ENCODE data around the gene PDRG1. TPM values are rescaled to one million over a fixed set of nuclear protein-coding genes. Genes with fewer than 3 reads are reported as not detected.

The PDRG1 gene
- polyA plus RNA-seq (2013, experiment 1 of 2): 14.3 TPM
- polyA plus RNA-seq (2013, experiment 2 of 2): 14.0 TPM

DNA sequence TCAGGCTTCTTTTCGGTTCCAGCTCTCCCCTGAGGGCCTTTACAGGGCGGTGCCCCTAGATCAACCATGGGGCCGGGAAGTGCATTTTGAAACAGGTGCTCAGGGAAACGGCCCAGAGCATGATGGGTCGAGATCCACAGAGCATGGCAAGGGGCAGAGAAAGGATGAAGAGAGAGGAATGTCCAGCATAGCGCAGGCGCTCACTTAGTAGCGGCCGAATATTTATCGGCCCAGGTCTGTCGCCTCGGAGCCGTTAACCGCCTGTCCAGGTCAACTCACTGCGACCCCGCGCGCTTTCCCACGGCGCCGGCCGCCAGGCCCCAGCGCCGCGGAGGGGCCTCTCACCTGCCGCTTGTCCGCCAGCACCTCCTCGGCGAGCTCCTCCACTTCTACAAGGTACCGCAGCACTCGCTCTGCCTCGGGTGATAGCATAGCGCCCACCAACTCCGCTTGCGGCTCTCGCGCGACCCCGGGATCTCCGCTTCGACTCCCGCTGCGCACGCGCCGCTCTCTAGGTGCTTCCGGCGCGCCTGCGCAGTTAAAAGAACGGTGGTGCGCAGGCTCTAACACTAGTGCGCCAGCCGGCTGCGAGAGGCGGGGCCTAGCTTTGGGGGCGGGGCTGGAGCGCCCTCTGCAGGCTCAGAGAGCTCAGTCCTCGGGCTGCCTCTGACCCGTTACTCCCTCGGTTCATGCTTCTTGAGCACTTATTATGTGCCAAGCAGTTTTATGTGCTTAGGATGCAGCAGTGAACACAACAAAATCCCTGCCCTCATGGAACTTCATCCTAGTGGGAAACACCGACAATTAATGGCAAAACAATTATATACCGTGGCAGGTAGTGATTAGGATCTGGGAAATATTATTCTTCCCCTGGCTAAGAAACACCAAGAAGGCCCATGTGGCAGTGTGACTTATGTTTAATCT, at the start of gene PDRG1:
PDRG1 (minus strand) TSS at position 517 of the 924 bp plus-strand sequence; CDS start at position 432, 85 bp downstream.
- H3K27ac ChIP-seq (ENCODE audit: low read depth, low read length): no peak within 1 kb of the TSS
- no CpG with 5 or more reads among the region's 63 CpGs for WGBS (ENCODE audit: extremely low coverage, insufficient coverage, low lambda C conversion rate)
- no peak within 1 kb of the TSS for H2AK5ac ChIP-seq (ENCODE audit: low read length)

DNA sequence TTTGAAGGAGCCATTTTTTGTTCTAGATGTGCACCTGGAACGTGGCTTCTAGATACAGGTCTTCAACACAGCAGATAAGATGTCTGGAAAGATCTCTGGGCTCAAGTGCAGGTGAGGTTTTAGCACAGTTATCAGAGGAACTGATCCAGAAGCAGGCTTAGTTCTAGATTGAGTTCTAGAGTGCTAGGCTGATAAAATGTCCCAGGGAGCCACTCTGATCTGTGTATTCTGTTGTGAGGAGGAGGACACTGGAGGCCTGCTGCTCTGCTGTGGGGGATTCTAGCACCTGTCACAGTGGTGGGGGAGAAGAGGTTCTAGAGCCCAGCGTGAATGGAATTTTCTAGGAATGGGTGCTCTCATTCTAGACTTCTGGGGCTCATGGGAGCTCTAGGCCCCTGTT, 46.4 kb upstream of the PDRG1 start:
- Histone ChIP-seq H3K4me3 (ENCODE audit: low read length) (no peak overlapping the region), H3K36me3 (ENCODE audit: control insufficient read depth, insufficient read depth, low read length) (no peaks in the 10 kb centered on the region), H2BK120ac (ENCODE audit: low read depth, low read length) (no peak overlapping the region), H3K27me3 (ENCODE audit: insufficient read depth, low read length, poor library complexity) (peaks cover 13% of the 10 kb centered on the region), H4K8ac (ENCODE audit: low read depth, low read length) (no peak overlapping the region), H3K27ac (ENCODE audit: low read depth, low read length) (no peak overlapping the region), H2AK5ac (ENCODE audit: low read length) (no peak overlapping the region), H3K4me2 (ENCODE audit: low read length) (no peak overlapping the region), H3K4ac (ENCODE audit: low read depth, low read length) (no peak overlapping the region), H2BK15ac (replicated peaks; ENCODE audit: low read depth) (no peak overlapping the region), H3K18ac (ENCODE audit: low read length) (no peak overlapping the region), H3K9ac (ENCODE audit: low read length) (no peak overlapping the region), H4K5ac (ENCODE audit: low read length) (no peak overlapping the region), H3K56ac (ENCODE audit: low read length) (no peak overlapping the region), H3K4me1 (ENCODE audit: control insufficient read depth, low read depth, low read length) (no peaks in the 10 kb centered on the region), H2BK5ac (ENCODE audit: low read length) (no peak overlapping the region), H3K79me2 (ENCODE audit: control insufficient read depth, insufficient read depth, low read length) (no peaks in the 10 kb centered on the region), H3K23ac (ENCODE audit: low read length) (no peak overlapping the region), H3K79me1 (ENCODE audit: low read length) (no peaks in the 10 kb centered on the region)
- no CpG with 5 or more reads among the region's 2 CpGs for WGBS (ENCODE audit: extremely low coverage, insufficient coverage, low lambda C conversion rate)
- no peak for DNase-seq

More for the DNA sequence above, at the start of gene PDRG1:
- Histone ChIP-seq H3K27me3 (ENCODE audit: insufficient read depth, low read length, poor library complexity) (no peaks in the 10 kb centered on the region), H3K79me2 (ENCODE audit: control insufficient read depth, insufficient read depth, low read length) (peaks cover 17% of the 10 kb centered on the region), H2BK15ac (replicated peaks; ENCODE audit: low read depth) (no peak within 1 kb of the TSS), H3K18ac (ENCODE audit: low read length) (peak within 1 kb of the TSS; percentile 64), H3K4me2 (ENCODE audit: low read length) (peak within 1 kb of the TSS; percentile 78), H3K4me1 (ENCODE audit: control insufficient read depth, low read depth, low read length) (peaks cover 5% of the 10 kb centered on the region), H4K5ac (ENCODE audit: low read length) (no peak within 1 kb of the TSS), H3K23ac (ENCODE audit: low read length) (peak within 1 kb of the TSS; percentile 66), H4K8ac (ENCODE audit: low read depth, low read length) (peak within 1 kb of the TSS; percentile 81), H3K56ac (ENCODE audit: low read length) (peak within 1 kb of the TSS; percentile 86), H2BK5ac (ENCODE audit: low read length) (no peak within 1 kb of the TSS), H3K4ac (ENCODE audit: low read depth, low read length) (peak within 1 kb of the TSS; percentile 41), H3K9ac (ENCODE audit: low read length) (peak within 1 kb of the TSS; percentile 76), H3K4me3 (ENCODE audit: low read length) (peak within 1 kb of the TSS; percentile 73), H3K79me1 (ENCODE audit: low read length) (peaks cover 22% of the 10 kb centered on the region), H3K36me3 (ENCODE audit: control insufficient read depth, insufficient read depth, low read length) (peaks cover 10% of the 10 kb centered on the region), H2BK120ac (ENCODE audit: low read depth, low read length) (no peak within 1 kb of the TSS)
- peak; percentile 97 for DNase-seq

DNA sequence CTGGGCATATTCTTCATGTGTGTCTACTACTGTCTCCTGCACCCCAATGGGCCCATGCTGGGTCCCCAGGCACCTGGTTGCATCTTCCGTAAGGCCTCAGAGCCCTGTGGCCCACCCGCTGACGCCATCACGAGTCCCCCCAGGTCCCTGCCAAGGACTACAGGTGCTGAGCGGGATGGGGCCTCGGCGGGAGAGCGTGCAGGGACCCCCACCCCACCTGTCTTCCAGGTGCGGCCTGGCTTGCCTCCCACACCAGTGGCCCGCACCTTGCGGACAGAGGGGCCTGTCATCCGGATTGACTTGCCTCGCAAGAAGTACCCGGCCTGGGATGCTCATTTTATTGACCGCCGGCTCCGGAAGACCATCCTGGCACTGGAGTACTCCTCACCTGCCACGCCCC, 45.1 kb upstream of the PDRG1 start:
- no peak overlapping the region for H2BK15ac ChIP-seq (replicated peaks; ENCODE audit: low read depth)
- peaks cover 13% of the 10 kb centered on the region for H3K27me3 ChIP-seq (ENCODE audit: insufficient read depth, low read length, poor library complexity)
- no peaks in the 10 kb centered on the region for H3K4me1 ChIP-seq (ENCODE audit: control insufficient read depth, low read depth, low read length)
- no peaks in the 10 kb centered on the region for H3K79me2 ChIP-seq (ENCODE audit: control insufficient read depth, insufficient read depth, low read length)
- H3K9ac ChIP-seq (ENCODE audit: low read length): no peak overlapping the region
- H2BK5ac ChIP-seq (ENCODE audit: low read length): no peak overlapping the region
- no peak overlapping the region for H3K4me2 ChIP-seq (ENCODE audit: low read length)
- no peak overlapping the region for H2BK120ac ChIP-seq (ENCODE audit: low read depth, low read length)
- H3K79me1 ChIP-seq (ENCODE audit: low read length): no peaks in the 10 kb centered on the region
- no peaks in the 10 kb centered on the region for H3K36me3 ChIP-seq (ENCODE audit: control insufficient read depth, insufficient read depth, low read length)
- no CpG with 5 or more reads among the region's 18 CpGs for WGBS (ENCODE audit: extremely low coverage, insufficient coverage, low lambda C conversion rate)
- H3K4me3 ChIP-seq (ENCODE audit: low read length): no peak overlapping the region
- H4K5ac ChIP-seq (ENCODE audit: low read length): no peak overlapping the region
- no peak overlapping the region for H3K4ac ChIP-seq (ENCODE audit: low read depth, low read length)
- H3K27ac ChIP-seq (ENCODE audit: low read depth, low read length): no peak overlapping the region
- DNase-seq: no peak
- no peak overlapping the region for H3K23ac ChIP-seq (ENCODE audit: low read length)
- H2AK5ac ChIP-seq (ENCODE audit: low read length): no peak overlapping the region
- H3K56ac ChIP-seq (ENCODE audit: low read length): no peak overlapping the region
- no peak overlapping the region for H3K18ac ChIP-seq (ENCODE audit: low read length)
- H4K8ac ChIP-seq (ENCODE audit: low read depth, low read length): no peak overlapping the region

DNA sequence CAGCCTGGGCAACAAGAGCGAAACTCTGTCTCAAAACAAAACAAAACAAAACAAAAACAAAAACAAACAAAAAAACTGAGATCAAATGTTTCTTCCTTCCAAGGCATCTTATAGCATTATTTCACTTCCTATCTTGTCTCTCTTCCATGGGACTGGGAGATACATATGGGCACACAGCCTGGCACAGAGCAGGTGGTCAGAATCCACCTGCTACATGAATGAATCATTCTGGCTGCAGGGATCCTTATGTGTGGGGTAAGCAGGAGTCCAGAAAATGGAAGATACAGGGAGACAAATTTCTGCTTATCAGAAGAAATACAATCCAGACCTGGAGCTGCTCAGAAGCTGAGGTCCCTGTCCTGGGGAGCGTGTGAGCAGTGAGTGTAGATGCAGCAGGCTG, 40.2 kb upstream of the PDRG1 start:
- Histone ChIP-seq H3K56ac (ENCODE audit: low read length) (no peak overlapping the region), H3K4me1 (ENCODE audit: control insufficient read depth, low read depth, low read length) (no peaks in the 10 kb centered on the region), H3K4me3 (ENCODE audit: low read length) (no peak overlapping the region), H3K27me3 (ENCODE audit: insufficient read depth, low read length, poor library complexity) (peaks cover 13% of the 10 kb centered on the region), H2BK5ac (ENCODE audit: low read length) (no peak overlapping the region), H4K5ac (ENCODE audit: low read length) (no peak overlapping the region), H3K79me1 (ENCODE audit: low read length) (no peaks in the 10 kb centered on the region), H2BK120ac (ENCODE audit: low read depth, low read length) (no peak overlapping the region), H3K27ac (ENCODE audit: low read depth, low read length) (no peak overlapping the region), H4K8ac (ENCODE audit: low read depth, low read length) (no peak overlapping the region), H3K18ac (ENCODE audit: low read length) (no peak overlapping the region), H3K36me3 (ENCODE audit: control insufficient read depth, insufficient read depth, low read length) (no peaks in the 10 kb centered on the region), H3K79me2 (ENCODE audit: control insufficient read depth, insufficient read depth, low read length) (no peaks in the 10 kb centered on the region), H3K9ac (ENCODE audit: low read length) (no peak overlapping the region), H3K4ac (ENCODE audit: low read depth, low read length) (no peak overlapping the region), H2BK15ac (replicated peaks; ENCODE audit: low read depth) (no peak overlapping the region), H3K4me2 (ENCODE audit: low read length) (no peak overlapping the region), H3K23ac (ENCODE audit: low read length) (no peak overlapping the region), H2AK5ac (ENCODE audit: low read length) (no peak overlapping the region)
- WGBS (ENCODE audit: extremely low coverage, insufficient coverage, low lambda C conversion rate): no CpG with 5 or more reads among the region's 2 CpGs
- no peak for DNase-seq

DNA sequence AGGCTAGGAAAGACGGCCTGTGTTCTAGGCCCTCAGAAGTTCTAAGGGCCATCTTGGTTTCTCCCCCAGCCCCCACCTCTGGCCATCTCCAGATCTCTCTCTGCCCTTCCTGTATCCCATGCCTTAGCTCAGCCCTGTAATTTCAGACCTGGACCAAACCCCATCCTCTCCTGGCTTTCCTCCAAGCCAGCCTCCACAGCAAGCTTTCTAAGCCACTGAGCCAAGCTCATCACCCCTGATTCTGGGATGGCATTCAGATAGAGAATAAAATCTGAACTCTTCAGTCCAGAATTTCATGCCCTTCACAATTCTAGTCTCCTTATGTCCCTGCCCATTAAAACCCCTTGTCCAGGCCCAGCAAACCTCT, 39.5 kb upstream of the PDRG1 start:
- H3K4me3 ChIP-seq (ENCODE audit: low read length): no peak overlapping the region
- H3K18ac ChIP-seq (ENCODE audit: low read length): no peak overlapping the region
- H3K27me3 ChIP-seq (ENCODE audit: insufficient read depth, low read length, poor library complexity): peaks cover 13% of the 10 kb centered on the region
- H4K8ac ChIP-seq (ENCODE audit: low read depth, low read length): no peak overlapping the region
- no peak overlapping the region for H3K27ac ChIP-seq (ENCODE audit: low read depth, low read length)
- H3K79me2 ChIP-seq (ENCODE audit: control insufficient read depth, insufficient read depth, low read length): no peaks in the 10 kb centered on the region
- no peak overlapping the region for H2BK15ac ChIP-seq (replicated peaks; ENCODE audit: low read depth)
- H2AK5ac ChIP-seq (ENCODE audit: low read length): no peak overlapping the region
- no CpG with 5 or more reads among the region's 1 CpG for WGBS (ENCODE audit: extremely low coverage, insufficient coverage, low lambda C conversion rate)
- DNase-seq: no peak
- no peak overlapping the region for H2BK120ac ChIP-seq (ENCODE audit: low read depth, low read length)
- H3K9ac ChIP-seq (ENCODE audit: low read length): no peak overlapping the region
- no peak overlapping the region for H2BK5ac ChIP-seq (ENCODE audit: low read length)
- no peak overlapping the region for H3K4ac ChIP-seq (ENCODE audit: low read depth, low read length)
- H3K23ac ChIP-seq (ENCODE audit: low read length): no peak overlapping the region
- no peak overlapping the region for H4K5ac ChIP-seq (ENCODE audit: low read length)
- no peak overlapping the region for H3K4me2 ChIP-seq (ENCODE audit: low read length)
- no peaks in the 10 kb centered on the region for H3K4me1 ChIP-seq (ENCODE audit: control insufficient read depth, low read depth, low read length)
- H3K56ac ChIP-seq (ENCODE audit: low read length): no peak overlapping the region
- H3K79me1 ChIP-seq (ENCODE audit: low read length): no peaks in the 10 kb centered on the region
- H3K36me3 ChIP-seq (ENCODE audit: control insufficient read depth, insufficient read depth, low read length): no peaks in the 10 kb centered on the region
